Colon (tissue), 2 donors: ENCODE measurements around the gene PRKN.
"Not testable (repeated sequence)": the region's sequence is repeated elsewhere in the genome, so short reads cannot be mapped to it uniquely, and the experiment has no call there.

ENCODE experiments used
- FAIRE-seq: peaks from 2 replicates; lab custom pipeline; 2012; peaks lifted over from hg19 to GRCh38; lab: Jason Lieb, UNC
- donor health status: control.
- donor health status: control.

The PRKN gene

GRCh38 chr6:161840380-161840779, 887.2 kb downstream of the PRKN start:
- no peak for FAIRE-seq

GRCh38 chr6:161838306-161839035, 889.1 kb downstream of the PRKN start:
- no peak for FAIRE-seq

DNA sequence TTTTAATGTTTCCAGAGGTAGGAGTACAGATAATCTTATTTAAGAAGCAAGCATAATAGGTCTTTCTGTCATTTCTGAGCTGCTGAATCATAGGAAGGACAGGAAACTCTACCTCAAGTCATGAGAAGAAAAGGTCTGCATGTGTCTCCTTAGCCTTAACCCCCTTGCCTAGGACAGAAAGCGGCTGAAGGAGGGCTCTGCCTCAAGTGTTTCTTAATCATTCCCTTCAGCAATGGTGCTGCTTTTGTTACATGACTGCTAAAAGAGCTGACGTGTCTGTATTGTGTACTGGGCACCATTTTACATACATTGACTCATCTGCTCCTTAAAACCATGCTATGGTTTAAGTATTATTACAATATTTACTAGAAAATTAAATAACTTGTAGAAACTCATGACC, 889.7 kb downstream of the PRKN start:
- no peak for FAIRE-seq

GRCh38 chr6:161837449-161837735, 890.2 kb downstream of the PRKN start:
- FAIRE-seq: no peak

- FAIRE-seq: no peak
Measured at GRCh38 chr6:161836643-161837448, 890.7 kb downstream of the PRKN start.

GRCh38 chr6:161835500-161836215, 891.9 kb downstream of the PRKN start:
- FAIRE-seq: no peak

DNA sequence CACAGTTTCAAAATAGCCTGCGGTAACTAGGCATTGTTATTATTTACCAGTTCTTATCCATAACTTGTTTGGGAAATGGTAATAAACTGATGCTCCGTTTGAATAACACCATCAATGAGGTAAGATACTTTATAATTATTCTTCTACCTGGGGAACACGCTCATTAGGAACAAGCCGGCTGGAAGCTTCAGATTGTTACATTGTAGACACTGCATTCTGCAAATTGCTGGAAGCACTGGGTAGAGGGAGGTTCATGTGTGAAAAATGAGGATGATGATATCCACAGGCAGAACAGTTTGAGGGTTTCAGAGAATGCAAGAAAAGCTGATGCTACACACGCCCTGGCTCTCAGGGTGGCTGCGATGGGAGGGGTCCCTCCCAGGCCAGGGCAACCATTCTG, 893.1 kb downstream of the PRKN start:
- FAIRE-seq: no peak

DNA sequence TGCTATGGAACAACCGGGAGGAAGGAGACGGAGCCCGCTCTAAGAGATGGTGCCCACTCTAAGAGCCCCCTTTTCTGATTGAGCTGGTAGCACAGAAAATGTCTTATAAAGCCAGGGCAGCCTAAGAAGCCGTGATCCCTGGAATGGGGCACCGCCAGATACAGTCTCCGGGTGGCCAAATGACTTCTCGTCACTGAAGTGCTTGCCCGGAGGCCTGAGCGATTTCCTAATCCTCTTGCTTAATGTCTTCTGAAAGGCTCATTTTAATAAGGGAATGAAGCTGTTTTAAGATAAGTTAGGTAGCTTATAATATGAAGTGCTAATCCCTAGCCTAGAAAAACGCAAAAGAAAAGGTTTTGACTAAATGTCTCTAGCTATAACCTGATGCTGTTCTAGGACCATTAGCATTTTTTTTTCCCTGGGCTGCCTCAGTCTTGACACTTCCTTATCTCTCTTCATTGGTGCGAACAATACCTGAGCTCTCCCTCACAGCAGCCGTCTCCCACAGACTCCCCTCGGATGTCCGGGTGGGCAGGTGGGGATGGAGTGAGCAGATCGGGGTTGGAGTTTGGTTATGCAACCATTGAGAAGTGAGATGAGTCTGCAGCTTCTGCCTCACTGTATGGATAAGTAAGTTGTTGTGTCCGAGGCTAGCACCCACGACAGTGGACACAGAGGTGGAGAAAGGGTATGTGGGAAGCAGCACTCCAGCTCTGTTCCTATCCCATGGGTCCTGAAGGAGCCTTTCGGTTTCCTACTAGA, 894.3 kb downstream of the PRKN start:
- FAIRE-seq: no peak

- FAIRE-seq: no peak
Measured at GRCh38 chr6:161832622-161833021, 894.9 kb downstream of the PRKN start.

GRCh38 chr6:161830866-161831616, 896.5 kb downstream of the PRKN start:
- no peak for FAIRE-seq

DNA sequence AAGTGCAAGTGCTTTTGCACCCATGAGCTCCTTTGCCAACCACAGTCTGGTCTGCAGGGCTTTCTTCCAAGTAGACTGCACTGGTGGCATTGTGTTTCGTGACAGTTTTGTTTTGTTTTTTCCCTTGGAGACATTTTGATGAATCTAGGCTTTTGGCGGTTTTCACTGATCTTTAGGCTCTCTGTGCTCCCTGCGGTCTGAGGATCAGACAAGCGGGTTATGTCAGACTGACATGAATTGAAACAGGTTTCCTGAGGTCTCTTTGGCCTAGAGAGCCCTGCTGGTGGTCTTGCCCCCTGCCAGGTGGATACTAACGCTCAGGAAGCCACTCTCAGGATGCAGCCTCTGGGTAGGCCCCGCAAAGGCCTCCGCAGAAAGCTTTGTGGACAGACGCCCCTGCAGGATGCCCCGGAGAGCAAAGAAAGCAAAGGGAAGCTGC, 898.3 kb downstream of the PRKN start:
- no peak for FAIRE-seq

GRCh38 chr6:161828355-161828754, 899.2 kb downstream of the PRKN start:
- no peak for FAIRE-seq

GRCh38 chr6:161826512-161826911, 901.1 kb downstream of the PRKN start:
- no peak for FAIRE-seq

DNA sequence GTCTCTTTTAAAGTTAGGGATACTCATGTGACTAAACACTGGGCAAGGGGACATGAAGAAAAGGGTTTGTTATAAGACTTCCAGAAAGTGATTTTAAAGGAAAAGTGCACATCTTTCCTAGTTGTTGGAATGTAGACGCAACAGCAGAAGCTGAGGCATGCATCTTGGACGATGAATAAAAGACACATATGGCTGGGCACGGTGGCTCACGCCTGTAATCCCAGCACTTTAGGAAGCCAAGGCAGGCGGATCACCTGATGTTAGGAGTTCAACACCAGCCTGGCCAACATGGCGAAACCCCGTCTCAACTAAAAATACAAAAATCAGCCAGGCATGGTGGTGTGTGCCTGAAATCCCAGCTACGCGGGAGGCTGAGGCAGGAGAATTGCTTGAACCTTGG, 905.4 kb downstream of the PRKN start:
- FAIRE-seq: not testable (repeated sequence)

DNA sequence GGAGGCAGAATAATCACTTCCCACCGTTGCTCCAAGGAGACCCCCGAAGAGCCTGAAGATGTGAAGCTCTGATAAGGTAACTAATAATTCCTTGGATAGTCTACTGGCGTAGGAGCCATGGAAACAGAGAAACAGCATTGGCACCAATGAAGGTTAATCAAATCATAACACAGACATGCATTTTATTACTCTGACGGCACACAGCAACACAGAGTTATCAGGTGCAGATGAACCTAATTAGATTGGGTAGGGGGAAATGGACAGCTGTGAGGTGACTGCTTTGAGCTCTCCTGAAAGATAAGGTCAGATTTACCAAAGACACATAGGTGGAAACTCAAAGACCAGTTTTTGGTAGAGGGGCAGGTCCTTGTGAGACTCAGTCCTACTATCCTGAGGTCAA, 909.7 kb downstream of the PRKN start:
- no peak for FAIRE-seq

DNA sequence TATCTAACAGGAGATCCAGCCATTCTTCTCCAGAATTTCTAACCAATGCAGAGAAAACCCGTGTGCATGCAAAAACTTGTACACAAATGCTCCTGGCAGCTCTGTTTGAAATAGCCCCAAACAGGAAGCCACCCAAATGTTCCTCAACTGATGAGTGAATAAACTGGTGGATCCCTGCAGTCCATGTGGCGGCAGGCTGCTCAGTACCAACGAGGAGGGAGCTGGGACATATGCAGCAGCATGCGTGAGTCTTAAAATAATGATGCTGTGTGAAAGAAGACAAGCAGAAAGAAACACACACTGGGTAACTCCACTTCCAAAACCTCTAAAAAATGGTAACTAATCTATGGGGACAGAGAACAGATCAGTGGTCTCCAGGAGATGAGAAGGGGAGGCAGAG, 911.6 kb downstream of the PRKN start:
- FAIRE-seq: no peak

GRCh38 chr6:161813156-161813555, 914.4 kb downstream of the PRKN start:
- no peak for FAIRE-seq

DNA sequence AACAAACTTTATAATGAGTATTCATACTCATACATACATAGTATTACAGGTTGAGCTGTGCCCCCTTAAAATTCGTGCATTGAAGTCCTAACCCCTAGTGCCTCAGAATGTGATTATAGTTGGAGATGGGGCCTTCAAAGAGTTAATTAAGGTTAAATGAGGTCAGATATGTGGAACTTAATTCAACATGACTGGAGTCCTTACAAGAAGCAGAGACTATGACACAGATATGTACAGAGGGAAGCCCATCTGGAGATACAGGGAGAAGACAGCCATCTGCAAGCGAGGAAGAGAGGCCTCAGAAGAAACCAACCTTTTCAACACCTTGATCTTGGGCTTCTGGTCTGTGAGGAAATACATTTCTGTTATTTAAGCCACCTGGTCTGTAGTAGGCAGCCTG, 917.6 kb downstream of the PRKN start:
- no peak for FAIRE-seq

DNA sequence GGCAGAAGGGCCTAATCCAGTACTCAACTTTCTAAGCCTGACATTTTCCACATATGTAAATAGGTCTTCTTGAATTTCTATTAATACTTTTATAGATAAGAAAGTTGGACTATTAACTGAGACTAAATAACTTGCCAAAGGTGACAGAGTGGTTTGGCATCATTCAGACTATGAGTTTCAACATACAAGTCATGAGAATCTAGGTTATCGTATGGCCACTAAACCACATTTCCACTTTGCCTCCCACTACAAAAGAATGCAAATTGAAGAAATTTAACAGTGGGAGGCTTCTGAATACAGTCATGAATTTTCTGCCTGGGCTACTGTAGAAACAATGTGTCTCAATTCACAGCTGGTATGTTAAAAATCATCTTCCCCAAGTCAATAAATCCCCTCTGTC, 922.7 kb downstream of the PRKN start:
- FAIRE-seq: no peak

GRCh38 chr6:161803131-161803530, 924.4 kb downstream of the PRKN start:
- no peak for FAIRE-seq

- FAIRE-seq: no peak
Measured at GRCh38 chr6:161802231-161802630, 925.3 kb downstream of the PRKN start.
